Mesothelial cell of epicardium (in vitro differentiated cells): Measurements from ENCODE around the gene POLR2C. TPM values are rescaled to one million over a fixed set of nuclear protein-coding genes. Genes with fewer than 3 reads are reported as not detected.

ENCODE experiments used
- DNase-seq, 2 experiments: peaks; one replicate each; pipeline ENCODE4 v3.0.0; 2021; ENCODE audit warnings: low spot score in 2 of 2; ENCODE audit not compliant: unreplicated experiment in 2 of 2
- H3K27ac Mint-ChIP-seq: 2 replicates; pipeline ENCODE4 v1.8.0; 2021; ENCODE audit warnings: mixed read lengths
- H3K27me3 Mint-ChIP-seq: 2 replicates; pipeline ENCODE4 v1.8.0; 2021; ENCODE audit warnings: low read depth, mixed read lengths
- H3K36me3 Mint-ChIP-seq: 2 replicates; pipeline ENCODE4 v1.8.0; 2021; ENCODE audit warnings: mixed read lengths
- H3K4me1 Mint-ChIP-seq: 2 replicates; pipeline ENCODE4 v1.8.0; 2021; ENCODE audit warnings: mixed read lengths
- H3K4me3 Mint-ChIP-seq: 2 replicates; pipeline ENCODE4 v1.8.0; 2021; ENCODE audit warnings: mild to moderate bottlenecking, moderate library complexity, mixed read lengths
- H3K9me3 Mint-ChIP-seq: 2 replicates; pipeline ENCODE4 v1.8.0; 2021; ENCODE audit warnings: mixed read lengths
- CTCF ChIP-seq: fragments of 200-600 bp; sonication (generic); IDR thresholded peaks from one replicate; pipeline ENCODE4 v1.5.0; 2021; ENCODE audit warnings: antibody characterized with exemption; ENCODE audit not compliant: unreplicated experiment
- total RNA-seq: library from RNA; stranded (reverse); gene quantifications from 3 replicates; pipeline ENCODE4 v1.2.1, GENCODE V29; 2021

Gene POLR2C
- total RNA-seq, 1 donor from 2014 or later = 65.0 TPM

- Mint-ChIP-seq H3K36me3 (peaks cover 6% of the 10 kb centered on the region), H3K9me3 (no peaks in the 10 kb centered on the region), H3K27ac (peak overlapping the region; percentile 12), H3K4me1 (peaks cover 69% of the 10 kb centered on the region), H3K4me3 (no peak overlapping the region), H3K27me3 (no peaks in the 10 kb centered on the region)
- no peak for DNase-seq
- TF ChIP-seq CTCF = no peak
Measured at GRCh38 chr16:57482845-57483545, 20.5 kb downstream of the POLR2C start.

- Mint-ChIP-seq H3K9me3 (no peaks in the 10 kb centered on the region), H3K27ac (peak overlapping the region; percentile 77), H3K4me1 (peaks cover 70% of the 10 kb centered on the region), H3K4me3 (peak overlapping the region; percentile 92), H3K27me3 (no peaks in the 10 kb centered on the region), H3K36me3 (peaks cover 3% of the 10 kb centered on the region)
- no peak for DNase-seq
- no peak for TF ChIP-seq CTCF
Measured at GRCh38 chr16:57483725-57484514, 21.4 kb downstream of the POLR2C start.

GRCh38 chr16:57484515-57485005, 22.1 kb downstream of the POLR2C start:
- DNase-seq = no peak
- no peaks in the 10 kb centered on the region for H3K9me3 Mint-ChIP-seq
- H3K27me3 Mint-ChIP-seq = no peaks in the 10 kb centered on the region
- no peaks in the 10 kb centered on the region for H3K36me3 Mint-ChIP-seq
- peaks cover 67% of the 10 kb centered on the region for H3K4me1 Mint-ChIP-seq
- H3K4me3 Mint-ChIP-seq = peak overlapping the region; percentile 92
- peak overlapping the region; percentile 76 for H3K27ac Mint-ChIP-seq
- no peak for TF ChIP-seq CTCF

- no peaks in the 10 kb centered on the region for H3K27me3 Mint-ChIP-seq
- no peak for TF ChIP-seq CTCF
- H3K27ac Mint-ChIP-seq = peak overlapping the region; percentile 92
- H3K36me3 Mint-ChIP-seq = no peaks in the 10 kb centered on the region
- H3K4me1 Mint-ChIP-seq = peaks cover 60% of the 10 kb centered on the region
- no peak for DNase-seq
- H3K4me3 Mint-ChIP-seq = peak overlapping the region; percentile 92
- no peaks in the 10 kb centered on the region for H3K9me3 Mint-ChIP-seq
Measured at GRCh38 chr16:57485091-57485915, 22.8 kb downstream of the POLR2C start.

GRCh38 chr16:57485916-57486857, 23.7 kb downstream of the POLR2C start, which contains the start of gene DOK4:
Gene DOK4 (minus strand): TSS chr16:57486493. CDS start chr16:57479507, 6,986 bp downstream.
- no peak for TF ChIP-seq CTCF
- peak; percentile 77 to 84 for DNase-seq
- peak within 1 kb of the TSS; percentile 92 for H3K4me3 Mint-ChIP-seq
- H3K27ac Mint-ChIP-seq = peak within 1 kb of the TSS; percentile 97
- no peaks in the 10 kb centered on the region for H3K9me3 Mint-ChIP-seq
- H3K36me3 Mint-ChIP-seq = no peaks in the 10 kb centered on the region
- peaks cover 52% of the 10 kb centered on the region for H3K4me1 Mint-ChIP-seq
- no peaks in the 10 kb centered on the region for H3K27me3 Mint-ChIP-seq
